ENCODE data around the gene HAUS7.

Gene HAUS7

GRCh38 chrX:153470411-153471363, at the start of gene HAUS7:
Gene HAUS7 (minus strand): TSS chrX:153470576. CDS start chrX:153470557, 19 bp downstream.
- DNase-seq (ENCODE audit: low read depth, low spot score) = no peak
- peaks cover 6% of the 10 kb centered on the region; the same call in 1 of the 2 replicates for H3K36me3 ChIP-seq (ENCODE audit: control insufficient read depth, insufficient read depth, low read length)
- H3K27me3 ChIP-seq (ENCODE audit: control insufficient read depth, insufficient read depth, low read length) = peaks cover 6% of the 10 kb centered on the region; the same call in 1 of the 2 replicates
- peak within 1 kb of the TSS; percentile 96 for H3K4me3 ChIP-seq (ENCODE audit: low read length)
- H3K27ac ChIP-seq (ENCODE audit: low read length) = no peak within 1 kb of the TSS
- no CpG with 5 or more reads among the region's 70 CpGs for WGBS (ENCODE audit: insufficient coverage, insufficient read length)
- H3K4me1 ChIP-seq (ENCODE audit: control insufficient read depth, insufficient read depth, low read length) = peaks cover 2% of the 10 kb centered on the region; the same call in 1 of the 2 replicates
- H3K9me3 ChIP-seq (ENCODE audit: control insufficient read depth, insufficient read depth, low read length) = no peaks in the 10 kb centered on the region

GRCh38 chrX:153519569-153520286, 49.4 kb upstream of the HAUS7 start:
- H3K9me3 ChIP-seq (ENCODE audit: control insufficient read depth, insufficient read depth, low read length) = no peaks in the 10 kb centered on the region
- no peak overlapping the region for H3K4me3 ChIP-seq (ENCODE audit: low read length)
- H3K27ac ChIP-seq (ENCODE audit: low read length) = no peak overlapping the region
- H3K27me3 ChIP-seq (ENCODE audit: control insufficient read depth, insufficient read depth, low read length) = peaks cover 24% of the 10 kb centered on the region; the same call in 1 of the 2 replicates
- H3K4me1 ChIP-seq (ENCODE audit: control insufficient read depth, insufficient read depth, low read length) = no peaks in the 10 kb centered on the region
- H3K36me3 ChIP-seq (ENCODE audit: control insufficient read depth, insufficient read depth, low read length) = no peaks in the 10 kb centered on the region
- no peak for DNase-seq (ENCODE audit: low read depth, low spot score)
- WGBS (ENCODE audit: insufficient coverage, insufficient read length) = no CpG with 5 or more reads among the region's 21 CpGs

GRCh38 chrX:153517946-153518834, 47.8 kb upstream of the HAUS7 start:
- H3K36me3 ChIP-seq (ENCODE audit: control insufficient read depth, insufficient read depth, low read length) = no peaks in the 10 kb centered on the region
- H3K9me3 ChIP-seq (ENCODE audit: control insufficient read depth, insufficient read depth, low read length) = no peaks in the 10 kb centered on the region
- no peaks in the 10 kb centered on the region for H3K4me1 ChIP-seq (ENCODE audit: control insufficient read depth, insufficient read depth, low read length)
- no peak for DNase-seq (ENCODE audit: low read depth, low spot score)
- no peak overlapping the region for H3K27ac ChIP-seq (ENCODE audit: low read length)
- H3K27me3 ChIP-seq (ENCODE audit: control insufficient read depth, insufficient read depth, low read length) = peaks cover 24% of the 10 kb centered on the region; the same call in 1 of the 2 replicates
- no CpG with 5 or more reads among the region's 70 CpGs for WGBS (ENCODE audit: insufficient coverage, insufficient read length)
- H3K4me3 ChIP-seq (ENCODE audit: low read length) = peak overlapping the region; percentile 56; the same call in 1 of the 2 replicates

GRCh38 chrX:153517423-153517822, 47.0 kb upstream of the HAUS7 start, which contains the start of gene ATP2B3:
Gene ATP2B3 (plus strand): TSS chrX:153517642. CDS start chrX:153536248, 18,606 bp downstream.
- no CpG with 5 or more reads among the region's 50 CpGs for WGBS (ENCODE audit: insufficient coverage, insufficient read length)
- Histone ChIP-seq H3K27ac (ENCODE audit: low read length) (no peak within 1 kb of the TSS), H3K4me1 (ENCODE audit: control insufficient read depth, insufficient read depth, low read length) (no peaks in the 10 kb centered on the region), H3K4me3 (ENCODE audit: low read length) (peak within 1 kb of the TSS; percentile 56; the same call in 1 of the 2 replicates), H3K36me3 (ENCODE audit: control insufficient read depth, insufficient read depth, low read length) (no peaks in the 10 kb centered on the region), H3K9me3 (ENCODE audit: control insufficient read depth, insufficient read depth, low read length) (no peaks in the 10 kb centered on the region), H3K27me3 (ENCODE audit: control insufficient read depth, insufficient read depth, low read length) (peaks cover 24% of the 10 kb centered on the region; the same call in 1 of the 2 replicates)
- DNase-seq (ENCODE audit: low read depth, low spot score) = no peak

- H3K4me3 ChIP-seq (ENCODE audit: low read length) = no peak overlapping the region
- no peaks in the 10 kb centered on the region for H3K9me3 ChIP-seq (ENCODE audit: control insufficient read depth, insufficient read depth, low read length)
- H3K4me1 ChIP-seq (ENCODE audit: control insufficient read depth, insufficient read depth, low read length) = no peaks in the 10 kb centered on the region
- no peak overlapping the region for H3K27ac ChIP-seq (ENCODE audit: low read length)
- H3K27me3 ChIP-seq (ENCODE audit: control insufficient read depth, insufficient read depth, low read length) = peaks cover 24% of the 10 kb centered on the region; the same call in 1 of the 2 replicates
- no peak for DNase-seq (ENCODE audit: low read depth, low spot score)
- WGBS (ENCODE audit: insufficient coverage, insufficient read length) = no CpG with 5 or more reads among the region's 9 CpGs
- H3K36me3 ChIP-seq (ENCODE audit: control insufficient read depth, insufficient read depth, low read length) = no peaks in the 10 kb centered on the region
These were observed 45.7 kb upstream of the HAUS7 start for GRCh38 chrX:153516073-153516472.

GRCh38 chrX:153515435-153515834, 45.1 kb upstream of the HAUS7 start:
- Histone ChIP-seq H3K36me3 (ENCODE audit: control insufficient read depth, insufficient read depth, low read length) (no peaks in the 10 kb centered on the region), H3K4me3 (ENCODE audit: low read length) (no peak overlapping the region), H3K27me3 (ENCODE audit: control insufficient read depth, insufficient read depth, low read length) (peaks cover 23% of the 10 kb centered on the region; the same call in 1 of the 2 replicates), H3K4me1 (ENCODE audit: control insufficient read depth, insufficient read depth, low read length) (no peaks in the 10 kb centered on the region), H3K9me3 (ENCODE audit: control insufficient read depth, insufficient read depth, low read length) (no peaks in the 10 kb centered on the region), H3K27ac (ENCODE audit: low read length) (no peak overlapping the region)
- no peak for DNase-seq (ENCODE audit: low read depth, low spot score)
- WGBS (ENCODE audit: insufficient coverage, insufficient read length) = no CpG with 5 or more reads among the region's 8 CpGs

GRCh38 chrX:153514259-153514658, 43.9 kb upstream of the HAUS7 start:
- H3K4me1 ChIP-seq (ENCODE audit: control insufficient read depth, insufficient read depth, low read length) = no peaks in the 10 kb centered on the region
- no CpG with 5 or more reads among the region's 9 CpGs for WGBS (ENCODE audit: insufficient coverage, insufficient read length)
- no peak overlapping the region for H3K4me3 ChIP-seq (ENCODE audit: low read length)
- no peak overlapping the region for H3K27ac ChIP-seq (ENCODE audit: low read length)
- H3K27me3 ChIP-seq (ENCODE audit: control insufficient read depth, insufficient read depth, low read length) = peaks cover 22% of the 10 kb centered on the region; the same call in 1 of the 2 replicates
- no peak for DNase-seq (ENCODE audit: low read depth, low spot score)
- no peaks in the 10 kb centered on the region for H3K9me3 ChIP-seq (ENCODE audit: control insufficient read depth, insufficient read depth, low read length)
- no peaks in the 10 kb centered on the region for H3K36me3 ChIP-seq (ENCODE audit: control insufficient read depth, insufficient read depth, low read length)

- DNase-seq (ENCODE audit: low read depth, low spot score) = no peak
- H3K36me3 ChIP-seq (ENCODE audit: control insufficient read depth, insufficient read depth, low read length) = no peaks in the 10 kb centered on the region
- peaks cover 13% of the 10 kb centered on the region; the same call in 1 of the 2 replicates for H3K27me3 ChIP-seq (ENCODE audit: control insufficient read depth, insufficient read depth, low read length)
- WGBS (ENCODE audit: insufficient coverage, insufficient read length) = no CpG with 5 or more reads among the region's 5 CpGs
- no peaks in the 10 kb centered on the region for H3K4me1 ChIP-seq (ENCODE audit: control insufficient read depth, insufficient read depth, low read length)
- no peaks in the 10 kb centered on the region for H3K9me3 ChIP-seq (ENCODE audit: control insufficient read depth, insufficient read depth, low read length)
- no peak overlapping the region for H3K27ac ChIP-seq (ENCODE audit: low read length)
- no peak overlapping the region for H3K4me3 ChIP-seq (ENCODE audit: low read length)
These were observed 42.9 kb upstream of the HAUS7 start for GRCh38 chrX:153513265-153513664.

- DNase-seq (ENCODE audit: low read depth, low spot score) = no peak
- WGBS (ENCODE audit: insufficient coverage, insufficient read length) = 100% methylated on average over 3 of the region's 3 CpGs
- Histone ChIP-seq H3K27me3 (ENCODE audit: control insufficient read depth, insufficient read depth, low read length) (peaks cover 12% of the 10 kb centered on the region; the same call in 1 of the 2 replicates), H3K9me3 (ENCODE audit: control insufficient read depth, insufficient read depth, low read length) (no peaks in the 10 kb centered on the region), H3K27ac (ENCODE audit: low read length) (no peak overlapping the region), H3K4me1 (ENCODE audit: control insufficient read depth, insufficient read depth, low read length) (no peaks in the 10 kb centered on the region), H3K4me3 (ENCODE audit: low read length) (no peak overlapping the region), H3K36me3 (ENCODE audit: control insufficient read depth, insufficient read depth, low read length) (no peaks in the 10 kb centered on the region)
These were observed 42.1 kb upstream of the HAUS7 start for GRCh38 chrX:153512501-153512893.
